Inflammatory macrophage treated with lipopolysaccharide for 4 hours (primary cell): ENCODE results near the gene SERTAD1.
"Not testable (repeated sequence)": the region's sequence is repeated elsewhere in the genome, so short reads cannot be mapped to it uniquely, and the experiment has no call there.

Experiments
- DNase-seq: peaks from one replicate; pipeline ENCODE4 v3.0.0-alpha.2; 2020

Gene SERTAD1

GRCh38 chr19:40421993-40422747 is 3.6 kb downstream of the SERTAD1 start:
- no peak for DNase-seq

GRCh38 chr19:40420766-40421765 is 4.7 kb downstream of the SERTAD1 start:
- DNase-seq, result peak; percentile 83

- no peak for DNase-seq
These were observed 5.4 kb downstream of the SERTAD1 start for GRCh38 chr19:40420451-40420765.

GRCh38 chr19:40419780-40420179 is 6.0 kb downstream of the SERTAD1 start:
- DNase-seq, result no peak

- DNase-seq, result no peak
These were observed 6.7 kb downstream of the SERTAD1 start for GRCh38 chr19:40419066-40419612.

GRCh38 chr19:40418040-40418439 is 7.8 kb downstream of the SERTAD1 start:
- no peak for DNase-seq

- DNase-seq, result no peak
These were observed 8.2 kb downstream of the SERTAD1 start for GRCh38 chr19:40417643-40417981.

GRCh38 chr19:40416918-40417642 is 8.7 kb downstream of the SERTAD1 start:
- DNase-seq, result peak; percentile 49

GRCh38 chr19:40415768-40416167 is 10.0 kb downstream of the SERTAD1 start:
- no peak for DNase-seq

GRCh38 chr19:40414542-40415535 is 11.0 kb downstream of the SERTAD1 start:
- no peak for DNase-seq

- DNase-seq, result no peak
These were observed 12.4 kb downstream of the SERTAD1 start, which contains the start of gene PRX for GRCh38 chr19:40413291-40413845. TSS of gene PRX (minus strand) at chr19:40413378. CDS start at chr19:40407932, 5,446 bp downstream.

GRCh38 chr19:40412866-40413265 is 12.9 kb downstream of the SERTAD1 start:
- DNase-seq, result no peak

GRCh38 chr19:40411958-40412499 is 13.8 kb downstream of the SERTAD1 start:
- DNase-seq, result no peak

- DNase-seq, result no peak
These were observed 14.5 kb downstream of the SERTAD1 start for GRCh38 chr19:40411125-40411842.

GRCh38 chr19:40410030-40410389 is 15.8 kb downstream of the SERTAD1 start:
- no peak for DNase-seq

- DNase-seq, result not testable (repeated sequence)
These were observed 17.2 kb downstream of the SERTAD1 start for GRCh38 chr19:40408598-40408925.

- DNase-seq, result no peak
These were observed 17.8 kb downstream of the SERTAD1 start for GRCh38 chr19:40407714-40408597.

- DNase-seq, result peak; percentile 87
These were observed 22.4 kb downstream of the SERTAD1 start for GRCh38 chr19:40403262-40403984.

- no peak for DNase-seq
These were observed 25.2 kb downstream of the SERTAD1 start for GRCh38 chr19:40400559-40400958.
